Activated T-cell treated with anti-CD3 and anti-CD28 coated beads for 24 hours (primary cell): Measurements from ENCODE around the gene NRP2.

Experiments used
- DNase-seq: peaks from one replicate; pipeline ENCODE4 v3.0.0-alpha.2; 2020; ENCODE audit warnings: low read depth

Gene NRP2

GRCh38 chr2:205755923-205756322 is 73.6 kb downstream of the NRP2 start:
- no peak for DNase-seq

DNA sequence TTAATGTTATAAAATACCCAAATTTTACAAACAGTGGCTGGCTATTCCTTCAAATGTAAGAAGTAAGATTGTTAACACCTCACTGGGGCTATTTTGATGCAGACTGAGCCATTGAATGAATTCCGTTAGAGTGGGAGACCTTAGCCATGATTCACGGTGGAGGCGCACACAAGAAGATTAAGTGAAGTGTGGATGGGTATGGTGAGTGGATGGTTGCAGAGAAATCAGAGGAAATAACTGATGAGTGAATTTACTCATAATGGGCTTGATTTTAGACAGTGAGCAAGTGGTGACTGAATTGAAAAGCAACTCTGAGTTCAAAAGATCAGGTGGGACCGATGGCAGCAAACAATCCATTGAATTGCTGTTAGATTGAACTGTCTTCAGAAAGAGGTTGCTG is 75.0 kb downstream of the NRP2 start:
- DNase-seq, result no peak

GRCh38 chr2:205758051-205758450 is 75.8 kb downstream of the NRP2 start:
- no peak for DNase-seq

- DNase-seq, result no peak
Observed at GRCh38 chr2:205758500-205758899, 76.2 kb downstream of the NRP2 start.

DNA sequence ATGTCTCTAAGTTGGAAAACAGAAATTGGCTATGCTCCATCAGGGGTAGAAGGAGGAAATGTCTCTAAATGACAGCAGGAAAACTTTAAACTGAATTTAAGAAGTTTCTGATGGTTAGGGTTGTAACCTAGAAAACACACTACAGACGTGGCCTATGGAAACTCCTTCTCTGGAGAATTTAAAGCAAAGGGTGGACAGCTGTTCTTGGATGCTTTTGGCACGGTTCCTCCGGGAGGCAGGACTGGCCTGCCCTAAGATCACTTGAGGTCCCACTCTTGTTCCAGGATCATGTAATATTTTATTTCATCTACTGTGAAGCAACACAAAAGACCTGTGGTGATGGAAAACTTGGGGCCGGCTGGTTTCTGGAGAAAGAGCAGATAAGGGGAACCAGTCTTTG is 77.0 kb downstream of the NRP2 start:
- DNase-seq, result no peak

- no peak for DNase-seq
Observed at GRCh38 chr2:205759732-205760131, 77.4 kb downstream of the NRP2 start.

GRCh38 chr2:205760157-205760556 is 77.9 kb downstream of the NRP2 start:
- DNase-seq, result no peak

DNA sequence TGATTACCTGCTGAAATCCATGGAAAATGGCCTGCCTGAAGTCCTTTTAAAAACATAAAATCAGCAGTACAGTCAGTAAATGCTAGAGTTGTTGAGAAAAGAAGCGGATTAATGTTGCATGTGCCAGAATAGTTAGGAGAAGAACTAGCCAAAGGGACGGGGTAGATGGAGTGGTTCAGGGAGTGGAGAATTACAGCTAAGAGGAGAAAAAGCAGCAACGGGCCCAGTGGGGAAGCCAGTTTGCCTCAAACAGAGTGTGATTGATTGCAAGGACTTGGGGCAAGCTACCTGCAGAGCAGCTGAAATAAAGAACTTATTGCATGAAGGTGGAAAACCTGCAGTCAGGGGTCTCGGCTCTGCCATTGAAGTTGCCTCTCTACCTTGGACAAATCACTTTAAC is 79.1 kb downstream of the NRP2 start:
- DNase-seq, result no peak

GRCh38 chr2:205762881-205763280 is 80.6 kb downstream of the NRP2 start:
- DNase-seq, result no peak

GRCh38 chr2:205763708-205764211 is 81.5 kb downstream of the NRP2 start:
- no peak for DNase-seq

- no peak for DNase-seq
Observed at GRCh38 chr2:205764270-205764746, 82.0 kb downstream of the NRP2 start.

DNA sequence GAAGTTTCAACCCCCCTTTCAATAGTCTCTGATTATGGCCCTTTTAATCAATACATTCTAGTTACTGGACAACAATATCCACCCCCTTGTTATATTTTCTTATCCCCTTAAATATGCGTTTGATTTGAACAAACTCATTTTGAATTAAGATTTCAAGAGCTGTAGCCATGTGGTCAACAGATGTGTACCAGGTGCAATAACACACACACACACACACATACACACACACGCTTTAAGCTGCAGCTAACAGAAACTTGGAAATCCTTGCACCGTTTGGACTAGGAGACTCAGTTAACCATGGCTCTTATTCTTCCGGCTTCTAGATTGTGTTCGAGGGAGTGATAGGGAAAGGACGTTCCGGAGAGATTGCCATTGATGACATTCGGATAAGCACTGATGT is 82.8 kb downstream of the NRP2 start:
- DNase-seq, result no peak

- peak; percentile 37 for DNase-seq
Observed at GRCh38 chr2:205766779-205767359, 84.6 kb downstream of the NRP2 start.

DNA sequence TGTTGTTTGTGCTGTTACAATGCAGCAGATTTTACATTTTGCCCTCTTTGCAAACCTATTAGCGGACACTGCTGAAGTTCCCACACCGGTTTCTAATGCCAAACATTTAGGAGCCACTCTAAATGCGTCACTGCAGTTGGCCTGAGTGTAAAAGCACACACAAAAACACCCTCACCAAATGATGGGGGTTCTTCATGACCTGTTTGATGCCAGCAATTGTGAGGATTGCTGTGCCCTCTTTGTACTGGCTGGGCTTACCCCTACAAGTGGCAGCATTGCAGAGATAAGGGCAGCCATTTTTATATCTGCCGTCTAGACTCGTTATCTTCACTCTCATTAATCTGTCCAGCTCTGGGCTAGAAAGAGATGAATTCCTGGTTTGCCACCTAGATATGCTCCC is 85.3 kb downstream of the NRP2 start:
- no peak for DNase-seq

DNA sequence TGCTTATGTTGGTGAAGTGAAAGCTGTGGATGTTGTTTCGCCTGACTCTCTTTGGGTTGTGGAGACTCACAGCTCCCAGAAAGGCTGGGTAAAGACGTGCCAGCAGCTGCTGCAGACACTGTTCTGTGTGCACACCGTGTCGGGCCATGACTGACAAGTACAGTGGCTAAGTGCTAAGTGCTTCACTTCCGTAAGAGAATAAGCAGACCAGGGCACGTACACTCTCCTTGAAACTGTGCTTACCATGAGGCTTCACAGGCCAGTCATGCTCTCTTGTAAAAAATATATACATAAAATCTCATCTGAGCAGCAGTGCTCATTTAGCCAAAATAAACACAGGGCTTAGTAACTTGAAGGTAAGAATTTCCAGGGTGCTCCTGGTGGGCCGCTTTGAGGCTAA is 86.0 kb downstream of the NRP2 start:
- DNase-seq, result no peak

DNA sequence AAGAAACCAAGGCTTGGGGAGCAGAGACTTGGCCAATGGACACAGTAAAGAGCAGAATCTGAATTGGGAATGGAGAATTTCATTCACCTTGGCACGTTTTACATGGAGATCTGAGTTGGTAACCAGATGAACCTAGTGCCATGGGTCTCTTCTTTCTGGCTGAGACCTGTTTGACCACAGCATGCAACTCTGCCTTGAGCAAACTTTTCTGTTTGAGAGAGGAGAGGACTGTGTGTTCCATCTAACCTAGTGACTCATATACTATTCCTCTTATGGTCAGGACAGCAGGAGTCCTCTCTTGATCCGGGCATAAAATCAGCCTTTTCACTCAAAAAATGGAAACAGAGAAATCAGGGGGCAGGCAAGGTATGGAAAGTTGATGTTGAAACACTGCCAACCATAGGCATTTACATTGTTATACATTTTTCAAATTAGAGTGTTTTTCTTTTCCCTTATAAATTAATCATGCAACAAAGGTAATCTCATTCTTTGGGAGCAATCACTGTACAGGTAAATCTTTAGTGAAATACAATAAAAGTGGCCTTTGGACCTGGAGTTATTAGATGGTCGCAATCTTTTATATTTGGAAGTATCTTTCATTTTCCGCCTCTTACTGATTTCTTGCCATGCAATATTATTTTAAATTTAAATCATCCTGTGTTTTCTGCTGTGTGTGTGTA is 86.7 kb downstream of the NRP2 start:
- no peak for DNase-seq

- DNase-seq, result no peak
Observed at GRCh38 chr2:205769495-205769850, 87.2 kb downstream of the NRP2 start.

DNA sequence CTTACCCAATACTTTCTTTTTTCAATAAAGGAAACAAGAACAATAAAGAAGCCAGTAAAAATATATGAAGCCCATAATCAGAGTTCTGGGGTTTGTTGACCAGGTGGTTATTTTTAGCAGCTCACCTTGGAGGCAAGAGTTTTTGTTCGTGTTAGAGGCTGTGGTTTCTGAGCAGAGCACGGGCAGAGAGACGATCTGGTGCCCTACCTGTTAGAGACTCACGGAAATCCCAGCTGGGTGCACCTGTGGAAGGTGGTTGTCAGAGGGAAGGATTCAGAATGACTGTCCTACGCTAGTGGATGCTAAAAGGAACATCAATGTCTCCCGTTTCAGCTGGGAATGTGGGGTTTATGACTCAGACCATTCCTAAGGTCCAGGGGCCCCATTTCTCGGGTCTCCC is 87.6 kb downstream of the NRP2 start:
- no peak for DNase-seq

DNA sequence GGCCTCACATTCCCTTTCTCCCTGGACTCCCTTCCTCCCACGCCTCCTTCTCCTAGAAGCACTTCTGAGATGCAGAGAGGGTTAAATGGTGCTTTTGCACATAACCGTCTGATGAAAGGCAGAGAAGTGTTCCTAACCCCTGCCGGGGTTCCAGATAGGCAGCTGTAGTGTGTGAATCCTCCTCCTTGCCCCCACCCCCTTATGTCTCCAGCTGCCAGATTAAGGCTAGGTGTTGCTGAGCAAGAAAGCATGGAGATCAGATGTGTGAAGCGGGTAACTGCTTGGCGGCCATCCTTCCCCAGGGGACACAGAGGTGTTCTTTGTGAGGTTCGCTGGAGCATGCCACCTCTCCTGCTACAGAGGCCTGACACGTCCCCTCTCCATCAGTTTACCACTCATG is 88.3 kb downstream of the NRP2 start:
- DNase-seq, result no peak

GRCh38 chr2:205771031-205771430 is 88.7 kb downstream of the NRP2 start:
- DNase-seq, result no peak

DNA sequence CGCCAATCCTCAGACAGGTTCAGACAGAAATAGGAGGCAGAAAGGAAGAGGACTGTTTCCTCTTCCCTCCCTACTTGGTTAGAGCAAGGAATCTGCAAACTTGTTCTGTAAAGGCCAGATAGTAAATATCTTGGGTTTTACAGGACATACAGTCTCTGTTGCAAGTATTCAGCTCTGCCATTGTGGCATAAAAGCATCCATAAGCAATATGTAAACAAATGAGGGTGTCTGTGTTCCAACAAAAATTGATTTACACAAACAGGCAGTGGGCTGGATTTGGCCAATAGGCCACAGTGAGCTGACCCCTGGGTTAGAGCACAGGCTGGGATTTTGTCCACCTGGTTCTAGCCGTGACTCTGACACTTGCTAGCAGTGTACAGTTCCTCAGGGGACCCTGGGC is 89.4 kb downstream of the NRP2 start:
- DNase-seq, result no peak

DNA sequence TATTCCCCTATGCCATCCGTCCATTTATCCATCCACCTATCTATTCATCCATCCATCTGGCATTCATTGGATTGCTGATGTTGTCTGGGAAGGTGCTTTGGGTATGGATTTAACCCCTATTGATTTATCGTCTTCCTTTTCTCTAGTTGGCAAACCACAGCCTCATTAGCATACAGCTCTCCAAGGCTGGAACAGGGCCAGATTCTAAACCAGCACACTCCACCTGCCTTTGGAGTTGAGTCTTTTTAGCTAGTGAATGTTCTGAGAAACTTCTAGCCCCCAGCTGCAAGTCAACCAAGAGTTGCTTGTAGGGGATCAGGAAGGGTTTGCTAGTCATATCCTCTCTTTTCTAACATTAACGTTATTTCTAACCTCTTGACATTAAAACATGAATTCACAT is 90.7 kb downstream of the NRP2 start:
- no peak for DNase-seq

- DNase-seq, result no peak
Observed at GRCh38 chr2:205773989-205774388, 91.7 kb downstream of the NRP2 start.
